Measurements from ENCODE around the gene GBE1. TPM values are rescaled to one million over a fixed set of nuclear protein-coding genes. Genes with fewer than 3 reads are reported as not detected.

The GBE1 gene
- total and polyA plus RNA-seq, 2 donors (not counting 1 experiment from before 2014, with no cell fraction given), result 153 to 232 TPM

- H4K20me1 ChIP-seq (ENCODE audit: control insufficient read depth, extremely low read depth, insufficient read depth, low read length), result no peaks in the 10 kb centered on the region
- no peaks in the 10 kb centered on the region for H3K79me2 ChIP-seq (ENCODE audit: control insufficient read depth, insufficient read depth, low read length)
- H3K4me1 ChIP-seq (ENCODE audit: control insufficient read depth, extremely low read depth, insufficient read depth, low read length), result no peaks in the 10 kb centered on the region
- no peak overlapping the region for H3K4me2 ChIP-seq (ENCODE audit: extremely low read depth, insufficient read depth, low read length)
- TF ChIP-seq EZH2 (IDR thresholded peaks at IDR 0.05; ENCODE audit: low read length, missing control alignments), result no peak
- no peak for TF ChIP-seq CTCF (conservative IDR thresholded peaks at IDR 0.05 in 1 of 2, IDR thresholded peaks at IDR 0.05 in 1 of 2; ENCODE audit: low read depth in 1 of 2, low read length in 2 of 2)
- no peaks in the 10 kb centered on the region for H3K27me3 ChIP-seq (ENCODE audit: control insufficient read depth, insufficient read depth, low read length)
- no peaks in the 10 kb centered on the region for H3K9me3 ChIP-seq (ENCODE audit: control insufficient read depth, insufficient read depth, low read depth, low read length)
- no peak overlapping the region for H2AFZ ChIP-seq (ENCODE audit: low read length)
- H3K4me3 ChIP-seq (replicated peaks in 1 of 4; ENCODE audit: control extremely low read depth in 1 of 4, insufficient read depth in 1 of 4, low read depth in 3 of 4, low read length in 4 of 4), result no peak overlapping the region
- peak; percentile 56 to 88 for DNase-seq (ENCODE audit: low read depth in 2 of 2)
- H3K9ac ChIP-seq (ENCODE audit: insufficient read depth, low read length), result no peak overlapping the region
- no peaks in the 10 kb centered on the region for H3K36me3 ChIP-seq (ENCODE audit: control insufficient read depth, insufficient read depth, low read length)
- no peak overlapping the region for H3K27ac ChIP-seq (ENCODE audit: insufficient read depth, low read length)
Measured at GRCh38 chr3:81778678-81779182, 17.3 kb upstream of the GBE1 start.

GRCh38 chr3:81776643-81777042 lies 15.2 kb upstream of the GBE1 start:
- no peak for DNase-seq (ENCODE audit: low read depth in 2 of 2)
- H3K4me1 ChIP-seq (ENCODE audit: control insufficient read depth, extremely low read depth, insufficient read depth, low read length), result no peaks in the 10 kb centered on the region
- TF ChIP-seq CTCF (conservative IDR thresholded peaks at IDR 0.05 in 1 of 2, IDR thresholded peaks at IDR 0.05 in 1 of 2; ENCODE audit: low read depth in 1 of 2, low read length in 2 of 2), result no peak
- TF ChIP-seq EZH2 (IDR thresholded peaks at IDR 0.05; ENCODE audit: low read length, missing control alignments), result no peak
- no peaks in the 10 kb centered on the region for H3K79me2 ChIP-seq (ENCODE audit: control insufficient read depth, insufficient read depth, low read length)
- H3K4me2 ChIP-seq (ENCODE audit: extremely low read depth, insufficient read depth, low read length), result no peak overlapping the region
- no peak overlapping the region for H3K27ac ChIP-seq (ENCODE audit: insufficient read depth, low read length)
- H3K4me3 ChIP-seq (replicated peaks in 1 of 4; ENCODE audit: control extremely low read depth in 1 of 4, insufficient read depth in 1 of 4, low read depth in 3 of 4, low read length in 4 of 4), result no peak overlapping the region
- no peaks in the 10 kb centered on the region for H3K36me3 ChIP-seq (ENCODE audit: control insufficient read depth, insufficient read depth, low read length)
- no peaks in the 10 kb centered on the region for H3K27me3 ChIP-seq (ENCODE audit: control insufficient read depth, insufficient read depth, low read length)
- no peaks in the 10 kb centered on the region for H4K20me1 ChIP-seq (ENCODE audit: control insufficient read depth, extremely low read depth, insufficient read depth, low read length)
- H3K9ac ChIP-seq (ENCODE audit: insufficient read depth, low read length), result no peak overlapping the region
- no peaks in the 10 kb centered on the region for H3K9me3 ChIP-seq (ENCODE audit: control insufficient read depth, insufficient read depth, low read depth, low read length)
- no peak overlapping the region for H2AFZ ChIP-seq (ENCODE audit: low read length)

GRCh38 chr3:81770710-81771109 lies 9.3 kb upstream of the GBE1 start:
- H3K9me3 ChIP-seq (ENCODE audit: control insufficient read depth, insufficient read depth, low read depth, low read length), result no peaks in the 10 kb centered on the region
- no peaks in the 10 kb centered on the region for H3K4me1 ChIP-seq (ENCODE audit: control insufficient read depth, extremely low read depth, insufficient read depth, low read length)
- no peak overlapping the region for H3K9ac ChIP-seq (ENCODE audit: insufficient read depth, low read length)
- H2AFZ ChIP-seq (ENCODE audit: low read length), result no peak overlapping the region
- H3K79me2 ChIP-seq (ENCODE audit: control insufficient read depth, insufficient read depth, low read length), result no peaks in the 10 kb centered on the region
- no peaks in the 10 kb centered on the region for H4K20me1 ChIP-seq (ENCODE audit: control insufficient read depth, extremely low read depth, insufficient read depth, low read length)
- DNase-seq (ENCODE audit: low read depth in 2 of 2), result no peak
- H3K4me2 ChIP-seq (ENCODE audit: extremely low read depth, insufficient read depth, low read length), result no peak overlapping the region
- no peak overlapping the region for H3K27ac ChIP-seq (ENCODE audit: insufficient read depth, low read length)
- H3K4me3 ChIP-seq (replicated peaks in 1 of 4; ENCODE audit: control extremely low read depth in 1 of 4, insufficient read depth in 1 of 4, low read depth in 3 of 4, low read length in 4 of 4), result no peak overlapping the region
- no peaks in the 10 kb centered on the region for H3K27me3 ChIP-seq (ENCODE audit: control insufficient read depth, insufficient read depth, low read length)
- no peak for TF ChIP-seq CTCF (conservative IDR thresholded peaks at IDR 0.05 in 1 of 2, IDR thresholded peaks at IDR 0.05 in 1 of 2; ENCODE audit: low read depth in 1 of 2, low read length in 2 of 2)
- TF ChIP-seq EZH2 (IDR thresholded peaks at IDR 0.05; ENCODE audit: low read length, missing control alignments), result no peak
- no peaks in the 10 kb centered on the region for H3K36me3 ChIP-seq (ENCODE audit: control insufficient read depth, insufficient read depth, low read length)
